MM.1S (cell line): Measurements from ENCODE around the gene PDZRN3.

Experiments
- CTCF ChIP-seq: fragments of 300-600 bp; sonication (generic); IDR thresholded peaks from 2 replicates; pipeline ENCODE4 v1.5.1; 2016; ENCODE audit warnings: antibody characterized with exemption, low read length, mixed read lengths
- EZH2 ChIP-seq: fragments of 300-600 bp; sonication (generic); optimal IDR thresholded peaks from 2 replicates; pipeline ENCODE3; 2017; ENCODE audit warnings: low read depth, mild to moderate bottlenecking, antibody characterized with exemption, low read length, mixed read lengths

DNA sequence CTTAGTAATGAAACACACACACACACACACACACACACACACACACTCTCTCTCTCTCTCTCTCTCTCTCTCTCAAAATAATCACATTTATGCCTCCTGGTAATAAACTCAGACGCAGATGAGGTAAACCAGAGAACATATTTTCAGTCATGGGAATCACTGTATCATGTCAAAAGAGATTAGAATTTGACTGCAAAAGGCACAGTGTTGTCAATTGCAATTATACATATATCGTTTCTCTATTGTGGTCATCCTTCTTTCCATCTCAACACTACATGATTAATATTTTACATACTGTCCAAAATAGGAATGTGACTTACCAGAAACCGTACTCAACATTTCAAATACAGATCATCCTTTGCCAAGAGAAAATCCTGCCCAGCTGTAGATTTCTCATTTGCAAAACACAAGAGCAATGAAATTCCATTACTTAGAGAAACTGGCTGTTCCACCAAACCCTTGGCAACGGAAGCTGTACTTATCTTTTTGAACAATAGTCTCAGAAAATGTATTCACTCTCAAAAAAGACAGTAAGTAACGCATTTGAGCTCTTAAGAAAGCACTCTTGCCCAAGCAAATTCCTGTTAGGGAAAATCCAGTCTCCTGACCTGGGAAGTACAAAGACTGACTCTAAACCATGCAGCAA is 24.3 kb downstream of the PDZRN3 start:
- no peak for TF ChIP-seq CTCF
- TF ChIP-seq EZH2 = no peak
